ENCODE data around the gene C3orf18.

The C3orf18 gene

GRCh38 chr3:50545781-50546180, 21.8 kb downstream of the C3orf18 start:
- H3K27ac ChIP-seq (ENCODE audit: low read depth, low read length, severe bottlenecking): no peak overlapping the region
- H3K4me3 ChIP-seq (ENCODE audit: extremely low read depth, insufficient read depth, low read length, poor library complexity, severe bottlenecking): no peak overlapping the region
- WGBS, 2 experiments (ENCODE audit: insufficient coverage in 2 of 2): 64 to 88% methylated on average over 1 of the region's 1 CpG
- no peaks in the 10 kb centered on the region for H3K9me3 ChIP-seq (ENCODE audit: control insufficient read depth, low read length)
- no peaks in the 10 kb centered on the region for H3K4me1 ChIP-seq (ENCODE audit: control insufficient read depth, insufficient read depth, low read length, poor library complexity, severe bottlenecking)
- H3K36me3 ChIP-seq (ENCODE audit: control insufficient read depth, insufficient read depth, low read length): no peaks in the 10 kb centered on the region

- Histone ChIP-seq H3K4me1 (ENCODE audit: control insufficient read depth, insufficient read depth, low read length, poor library complexity, severe bottlenecking) (peaks cover 5% of the 10 kb centered on the region), H3K4me3 (ENCODE audit: extremely low read depth, insufficient read depth, low read length, poor library complexity, severe bottlenecking) (no peak overlapping the region), H3K9me3 (ENCODE audit: control insufficient read depth, low read length) (no peaks in the 10 kb centered on the region), H3K27ac (ENCODE audit: low read depth, low read length, severe bottlenecking) (no peak overlapping the region), H3K36me3 (ENCODE audit: control insufficient read depth, insufficient read depth, low read length) (no peaks in the 10 kb centered on the region)
- 0 to 50% methylated on average over 1 to 2 of the region's 2 CpGs for WGBS, 2 experiments (ENCODE audit: insufficient coverage in 2 of 2)
Observed at GRCh38 chr3:50542177-50543034, 25.1 kb downstream of the C3orf18 start.

- 51 to 70% methylated on average over 8 to 14 of the region's 18 CpGs for WGBS, 2 experiments (ENCODE audit: insufficient coverage in 2 of 2)
Observed at GRCh38 chr3:50539356-50540286, 27.9 kb downstream of the C3orf18 start.

GRCh38 chr3:50537421-50538129, 30.0 kb downstream of the C3orf18 start:
- peaks cover 11% of the 10 kb centered on the region for H3K4me1 ChIP-seq (ENCODE audit: control insufficient read depth, insufficient read depth, low read length, poor library complexity, severe bottlenecking)
- no peaks in the 10 kb centered on the region for H3K9me3 ChIP-seq (ENCODE audit: control insufficient read depth, low read length)
- 75 to 88% methylated on average over 4 of the region's 4 CpGs for WGBS, 2 experiments (ENCODE audit: insufficient coverage in 2 of 2)
- no peak overlapping the region for H3K27ac ChIP-seq (ENCODE audit: low read depth, low read length, severe bottlenecking)
- H3K36me3 ChIP-seq (ENCODE audit: control insufficient read depth, insufficient read depth, low read length): no peaks in the 10 kb centered on the region
- H3K4me3 ChIP-seq (ENCODE audit: extremely low read depth, insufficient read depth, low read length, poor library complexity, severe bottlenecking): no peak overlapping the region

More at GRCh38 chr3:50539356-50540286, 27.9 kb downstream of the C3orf18 start:
- Histone ChIP-seq H3K27ac (ENCODE audit: low read depth, low read length, severe bottlenecking) (no peak overlapping the region), H3K4me3 (ENCODE audit: extremely low read depth, insufficient read depth, low read length, poor library complexity, severe bottlenecking) (no peak overlapping the region), H3K9me3 (ENCODE audit: control insufficient read depth, low read length) (no peaks in the 10 kb centered on the region), H3K36me3 (ENCODE audit: control insufficient read depth, insufficient read depth, low read length) (no peaks in the 10 kb centered on the region), H3K4me1 (ENCODE audit: control insufficient read depth, insufficient read depth, low read length, poor library complexity, severe bottlenecking) (peaks cover 9% of the 10 kb centered on the region)

GRCh38 chr3:50536471-50537180, 30.9 kb downstream of the C3orf18 start:
- Histone ChIP-seq H3K27ac (ENCODE audit: low read depth, low read length, severe bottlenecking) (no peak overlapping the region), H3K4me3 (ENCODE audit: extremely low read depth, insufficient read depth, low read length, poor library complexity, severe bottlenecking) (no peak overlapping the region), H3K36me3 (ENCODE audit: control insufficient read depth, insufficient read depth, low read length) (no peaks in the 10 kb centered on the region), H3K4me1 (ENCODE audit: control insufficient read depth, insufficient read depth, low read length, poor library complexity, severe bottlenecking) (peaks cover 11% of the 10 kb centered on the region), H3K9me3 (ENCODE audit: control insufficient read depth, low read length) (no peaks in the 10 kb centered on the region)
- 75 to 92% methylated on average over 5 of the region's 5 CpGs for WGBS, 2 experiments (ENCODE audit: insufficient coverage in 2 of 2)

- Histone ChIP-seq H3K4me1 (ENCODE audit: control insufficient read depth, insufficient read depth, low read length, poor library complexity, severe bottlenecking) (peaks cover 11% of the 10 kb centered on the region), H3K4me3 (ENCODE audit: extremely low read depth, insufficient read depth, low read length, poor library complexity, severe bottlenecking) (no peak overlapping the region), H3K27ac (ENCODE audit: low read depth, low read length, severe bottlenecking) (no peak overlapping the region), H3K36me3 (ENCODE audit: control insufficient read depth, insufficient read depth, low read length) (no peaks in the 10 kb centered on the region), H3K9me3 (ENCODE audit: control insufficient read depth, low read length) (no peaks in the 10 kb centered on the region)
- 91 to 93% methylated on average over 6 to 9 of the region's 9 CpGs for WGBS, 2 experiments (ENCODE audit: insufficient coverage in 2 of 2)
Observed at GRCh38 chr3:50534681-50535330, 32.7 kb downstream of the C3orf18 start.

- no peaks in the 10 kb centered on the region for H3K36me3 ChIP-seq (ENCODE audit: control insufficient read depth, insufficient read depth, low read length)
- H3K4me1 ChIP-seq (ENCODE audit: control insufficient read depth, insufficient read depth, low read length, poor library complexity, severe bottlenecking): peaks cover 7% of the 10 kb centered on the region
- no peak overlapping the region for H3K27ac ChIP-seq (ENCODE audit: low read depth, low read length, severe bottlenecking)
- no peak overlapping the region for H3K4me3 ChIP-seq (ENCODE audit: extremely low read depth, insufficient read depth, low read length, poor library complexity, severe bottlenecking)
- H3K9me3 ChIP-seq (ENCODE audit: control insufficient read depth, low read length): no peaks in the 10 kb centered on the region
- 80 to 84% methylated on average over 8 to 9 of the region's 9 CpGs for WGBS, 2 experiments (ENCODE audit: insufficient coverage in 2 of 2)
Observed at GRCh38 chr3:50533807-50534461, 33.6 kb downstream of the C3orf18 start.

GRCh38 chr3:50533316-50533715, 34.2 kb downstream of the C3orf18 start:
- Histone ChIP-seq H3K36me3 (ENCODE audit: control insufficient read depth, insufficient read depth, low read length) (no peaks in the 10 kb centered on the region), H3K27ac (ENCODE audit: low read depth, low read length, severe bottlenecking) (no peak overlapping the region)
- 58 to 65% methylated on average over 11 to 13 of the region's 13 CpGs for WGBS, 2 experiments (ENCODE audit: insufficient coverage in 2 of 2)

GRCh38 chr3:50532062-50532705, 35.4 kb downstream of the C3orf18 start:
- Histone ChIP-seq H3K27ac (ENCODE audit: low read depth, low read length, severe bottlenecking) (no peak overlapping the region), H3K36me3 (ENCODE audit: control insufficient read depth, insufficient read depth, low read length) (no peaks in the 10 kb centered on the region), H3K9me3 (ENCODE audit: control insufficient read depth, low read length) (no peaks in the 10 kb centered on the region), H3K4me3 (ENCODE audit: extremely low read depth, insufficient read depth, low read length, poor library complexity, severe bottlenecking) (no peak overlapping the region), H3K4me1 (ENCODE audit: control insufficient read depth, insufficient read depth, low read length, poor library complexity, severe bottlenecking) (peaks cover 7% of the 10 kb centered on the region)
- WGBS, 2 experiments (ENCODE audit: insufficient coverage in 2 of 2): 91% methylated on average over 8 of the region's 9 CpGs

More at GRCh38 chr3:50533316-50533715, 34.2 kb downstream of the C3orf18 start:
- Histone ChIP-seq H3K4me3 (ENCODE audit: extremely low read depth, insufficient read depth, low read length, poor library complexity, severe bottlenecking) (no peak overlapping the region), H3K9me3 (ENCODE audit: control insufficient read depth, low read length) (no peaks in the 10 kb centered on the region), H3K4me1 (ENCODE audit: control insufficient read depth, insufficient read depth, low read length, poor library complexity, severe bottlenecking) (peaks cover 7% of the 10 kb centered on the region)
